DND-41 (cell line): ENCODE data around the gene ADAMTS15.

Experiments used
- ATAC-seq: fragments of 200-7000 bp; cut with Tn5 transposase; 3 replicates; pipeline ENCODE4 v1.9.1; 2021; ENCODE audit warnings: low read depth; ENCODE audit not compliant: insufficient read depth
- DNase-seq: peaks from one replicate; pipeline ENCODE4 v3.0.0-alpha.2; 2020
- H2AFZ ChIP-seq: 2 replicates; pipeline ENCODE4 v1.6.0; 2012; ENCODE audit warnings: low read depth, low read length
- H3K27ac ChIP-seq: 2 replicates; pipeline ENCODE4 v1.5.1; 2012; ENCODE audit warnings: low read length, inconsistent platforms
- H3K27me3 ChIP-seq: fragments of 200-600 bp; sonication (generic); 2 replicates; pipeline ENCODE4 v1.6.0; 2012; ENCODE audit warnings: low read length, mild to moderate bottlenecking, inconsistent platforms; ENCODE audit not compliant: insufficient read depth, poor library complexity
- H3K36me3 ChIP-seq: 2 replicates; pipeline ENCODE4 v1.5.1; 2012; ENCODE audit warnings: low read length, inconsistent platforms; ENCODE audit not compliant: insufficient read depth
- H3K4me1 ChIP-seq: 2 replicates; pipeline ENCODE4 v1.5.1; 2012; ENCODE audit warnings: mild to moderate bottlenecking, low read length; ENCODE audit not compliant: insufficient read depth
- H3K4me2 ChIP-seq: 2 replicates; pipeline ENCODE4 v1.6.0; 2012; ENCODE audit warnings: mild to moderate bottlenecking, moderate library complexity, low read length, inconsistent platforms; ENCODE audit not compliant: insufficient read depth
- H3K4me3 ChIP-seq, 2 experiments: fragments of 200-600 bp in 1 of 2; shearing (Covaris generic) in 1 of 2; 2 replicates each; pipeline ENCODE4 v1.5.1; 2012 to 2016; ENCODE audit warnings: inconsistent platforms in 2 of 2, low read length in 2 of 2, mild to moderate bottlenecking in 2 of 2, low read depth in 1 of 2, moderate library complexity in 1 of 2
- H3K79me2 ChIP-seq: 2 replicates; pipeline ENCODE4 v1.6.0; 2012; ENCODE audit warnings: low read length, inconsistent platforms; ENCODE audit not compliant: insufficient read depth
- H3K9ac ChIP-seq: 2 replicates; pipeline ENCODE4 v1.6.0; 2012; ENCODE audit warnings: low read depth, mild to moderate bottlenecking, inconsistent platforms, low read length, moderate library complexity
- H3K9me3 ChIP-seq: 2 replicates; pipeline ENCODE4 v1.5.1; 2012; ENCODE audit warnings: low read length, moderate library complexity, mild to moderate bottlenecking, inconsistent platforms; ENCODE audit not compliant: insufficient read depth, severe bottlenecking
- H4K20me1 ChIP-seq: 2 replicates; pipeline ENCODE4 v1.6.0; 2012; ENCODE audit warnings: low read length; ENCODE audit not compliant: insufficient read depth
- CTCF ChIP-seq: IDR thresholded peaks from 2 replicates; pipeline ENCODE4 v1.5.1; 2012; ENCODE audit warnings: borderline replicate concordance, low read length, moderate library complexity, mild to moderate bottlenecking; ENCODE audit not compliant: poor library complexity, severe bottlenecking; ENCODE audit errors: extremely low read depth
- EZH2 ChIP-seq: IDR thresholded peaks from 3 replicates; pipeline ENCODE4 v1.6.1; 2012; ENCODE audit warnings: borderline replicate concordance, low read depth, mild to moderate bottlenecking, moderate library complexity, low read length, inconsistent platforms; ENCODE audit not compliant: severe bottlenecking

ADAMTS15 gene

GRCh38 chr11:130487924-130488815 is 39.7 kb downstream of the ADAMTS15 start:
- H3K36me3 ChIP-seq, result no peaks in the 10 kb centered on the region

GRCh38 chr11:130488848-130489584 is 40.6 kb downstream of the ADAMTS15 start:
- ATAC-seq, result no peak
- no peak overlapping the region for H3K9ac ChIP-seq
- no peaks in the 10 kb centered on the region for H4K20me1 ChIP-seq
- H3K4me2 ChIP-seq, result no peak overlapping the region
- H2AFZ ChIP-seq, result no peak overlapping the region
- DNase-seq, result no peak
- peaks cover 8% of the 10 kb centered on the region for H3K27me3 ChIP-seq
- H3K79me2 ChIP-seq, result no peaks in the 10 kb centered on the region
- no peak overlapping the region for H3K4me3 ChIP-seq
- TF ChIP-seq EZH2 (no peak), CTCF (no peak)
- H3K9me3 ChIP-seq, result no peaks in the 10 kb centered on the region
- no peak overlapping the region for H3K27ac ChIP-seq
- H3K36me3 ChIP-seq, result no peaks in the 10 kb centered on the region
- H3K4me1 ChIP-seq, result no peaks in the 10 kb centered on the region

More at GRCh38 chr11:130487924-130488815, 39.7 kb downstream of the ADAMTS15 start:
- Histone ChIP-seq H3K27ac (no peak overlapping the region), H3K4me1 (no peaks in the 10 kb centered on the region), H3K9ac (no peak overlapping the region), H3K9me3 (no peaks in the 10 kb centered on the region), H2AFZ (no peak overlapping the region), H3K79me2 (no peaks in the 10 kb centered on the region), H3K4me2 (no peak overlapping the region), H3K27me3 (peaks cover 8% of the 10 kb centered on the region), H4K20me1 (no peaks in the 10 kb centered on the region), H3K4me3 (no peak overlapping the region)
- DNase-seq (no peak), ATAC-seq (no peak)
- TF ChIP-seq EZH2 (no peak), CTCF (no peak)

- no peaks in the 10 kb centered on the region for H3K9me3 ChIP-seq
- no peaks in the 10 kb centered on the region for H3K4me1 ChIP-seq
- H3K4me2 ChIP-seq, result no peak overlapping the region
- no peak for ATAC-seq
- no peak for TF ChIP-seq CTCF
- no peak for TF ChIP-seq EZH2
- H3K27ac ChIP-seq, result no peak overlapping the region
- no peak for DNase-seq
- no peak overlapping the region for H3K4me3 ChIP-seq
- H4K20me1 ChIP-seq, result no peaks in the 10 kb centered on the region
- no peak overlapping the region for H2AFZ ChIP-seq
- no peaks in the 10 kb centered on the region for H3K36me3 ChIP-seq
- no peak overlapping the region for H3K9ac ChIP-seq
- peaks cover 8% of the 10 kb centered on the region for H3K27me3 ChIP-seq
- no peaks in the 10 kb centered on the region for H3K79me2 ChIP-seq
These were observed 41.3 kb downstream of the ADAMTS15 start for GRCh38 chr11:130489716-130490115.
